ENCODE measurements around the gene DRG2. TPM values are rescaled to one million over a fixed set of nuclear protein-coding genes. Genes with fewer than 3 reads are reported as not detected.

DRG2 gene
- total and polyA plus RNA-seq, 2 of the 13 experiments (the other 11 are each of a cell fraction or from before 2014, with no cell fraction given), result 20.1 to 26.6 TPM

GRCh38 chr17:18143044-18143936 lies 55.5 kb downstream of the DRG2 start (continued):
- TF ChIP-seq SALL1 (CRISPR knock-in tag; IDR thresholded peaks at IDR 0.05), result no peak
- TF ChIP-seq SMAD1 (CRISPR knock-in tag; IDR thresholded peaks at IDR 0.05; ENCODE audit: borderline replicate concordance, low read depth), result no peak
- TF ChIP-seq SRF (IDR thresholded peaks at IDR 0.05; ENCODE audit: low read depth, low read length), result no peak
- TF ChIP-seq EED (CRISPR knock-in tag; IDR thresholded peaks at IDR 0.05), result 0 out of 2 replicates have a peak, but pooled peaks have one; percentile 31
- no peak for TF ChIP-seq ZNF136 (CRISPR knock-in tag; IDR thresholded peaks at IDR 0.05; ENCODE audit: low read depth)
- no peak for TF ChIP-seq THRA (CRISPR knock-in tag; IDR thresholded peaks at IDR 0.05; ENCODE audit: borderline replicate concordance)
- no peak for TF ChIP-seq SMYD3 (CRISPR knock-in tag; IDR thresholded peaks at IDR 0.05)
- peak; percentile 21; the same call in 1 of the 2 replicates for TF ChIP-seq STAG1 (CRISPR knock-in tag; IDR thresholded peaks at IDR 0.05)
- no peak for TF ChIP-seq AHDC1 (CRISPR knock-in tag; IDR thresholded peaks at IDR 0.05; ENCODE audit: borderline replicate concordance)
- TF ChIP-seq NR2C2 (CRISPR knock-in tag; IDR thresholded peaks at IDR 0.05; ENCODE audit: borderline replicate concordance), result no peak
- no peak for TF ChIP-seq ZBTB7B (CRISPR knock-in tag; IDR thresholded peaks at IDR 0.05)
- peak; percentile 60 for TF ChIP-seq CTCF (CRISPR knock-in tag; IDR thresholded peaks at IDR 0.05)
- TF ChIP-seq CREB1 (IDR thresholded peaks at IDR 0.05), result no peak
- TF ChIP-seq CREB1 (CRISPR knock-in tag; IDR thresholded peaks at IDR 0.05), result no peak
- no peak for TF ChIP-seq ZNF609 (CRISPR knock-in tag; IDR thresholded peaks at IDR 0.05; ENCODE audit: borderline replicate concordance)

All from HepG2 (cell line).